Endothelial cell of umbilical vein (primary cell): ENCODE data around the gene SLC22A23. TPM values are rescaled to one million over a fixed set of nuclear protein-coding genes. Genes with fewer than 3 reads are reported as not detected.

Source experiments
- BruUV-seq: library from RNA; stranded (reverse); fragments of 400-500 nt; replicated peaks from 2 replicates; lab custom pipeline; 2021; lab: Mats Ljungman, UMichigan
- CTCF ChIA-PET: fragments of 300-600, 350-600 bp; sonication (Branson Sonifier 250); formaldehyde crosslinking; loops from one replicate; lab custom pipeline; 2021; ENCODE audit warnings: antibody characterized with exemption, inconsistent platforms; lab: Charles Lee
- POLR2A ChIA-PET: fragments of 300-600, 350-600 bp; sonication (Branson Sonifier 250); formaldehyde crosslinking; loops from one replicate; lab custom pipeline; 2021; ENCODE audit warnings: antibody characterized with exemption, inconsistent platforms; lab: Charles Lee
- DNase-seq: peaks from one replicate; pipeline ENCODE4 v3.0.0-alpha.2; 2011; ENCODE audit warnings: low read depth, low spot score
- FAIRE-seq: peaks from 2 replicates; lab custom pipeline; 2011; peaks lifted over from hg19 to GRCh38; lab: Jason Lieb, UNC
- H2AFZ ChIP-seq: 2 replicates; pipeline ENCODE4 v1.6.0; 2012; ENCODE audit warnings: low read depth, low read length, control low read depth, inconsistent platforms
- H3K27ac ChIP-seq: 2 replicates; pipeline ENCODE4 v1.5.1; 2011; ENCODE audit warnings: low read depth, mild to moderate bottlenecking, control low read depth, low read length, moderate library complexity; ENCODE audit not compliant: insufficient read depth
- H3K27me3 ChIP-seq, 2 experiments: 2 replicates each; pipeline versions ENCODE4 v1.6.0 to v1.6.1; 2011; ENCODE audit warnings: low read length in 2 of 2, mixed read lengths in 1 of 2; ENCODE audit not compliant: control insufficient read depth in 2 of 2, insufficient read depth in 2 of 2
- H3K36me3 ChIP-seq, 2 experiments: 2 replicates in 1 of 2; 3 replicates in 1 of 2; pipeline ENCODE4 v1.5.1; 2011; ENCODE audit warnings: low read length in 2 of 2, mild to moderate bottlenecking in 1 of 2, moderate library complexity in 1 of 2; ENCODE audit not compliant: control insufficient read depth in 2 of 2, insufficient read depth in 2 of 2; ENCODE audit errors: extremely low read depth in 1 of 2
- H3K4me1 ChIP-seq: 3 replicates; pipeline ENCODE4 v1.5.1; 2011; ENCODE audit warnings: mild to moderate bottlenecking, low read length; ENCODE audit not compliant: control insufficient read depth, insufficient read depth; ENCODE audit errors: extremely low read depth
- H3K4me2 ChIP-seq: 2 replicates; pipeline ENCODE4 v1.6.1; 2011; ENCODE audit warnings: low read length, control low read depth, mixed read lengths; ENCODE audit not compliant: insufficient read depth
- H3K4me3 ChIP-seq, 3 experiments: fragments of 200-600 bp in 1 of 3; sonication (generic), shearing (Covaris generic) in 1 of 3; replicated peaks in 1 of 3; 2 replicates each; pipeline ENCODE4 v1.5.1; 2011 to 2016; ENCODE audit warnings: control low read depth in 3 of 3, low read length in 3 of 3, mild to moderate bottlenecking in 2 of 3, inconsistent platforms in 1 of 3, low read depth in 1 of 3, moderate library complexity in 1 of 3; ENCODE audit not compliant: insufficient read depth in 1 of 3
- H3K79me2 ChIP-seq: 2 replicates; pipeline ENCODE4 v1.6.0; 2012; ENCODE audit warnings: low read length, inconsistent platforms; ENCODE audit not compliant: control insufficient read depth, insufficient read depth
- H3K9ac ChIP-seq: replicated peaks from 2 replicates; pipeline ENCODE3; 2011; ENCODE audit warnings: low read length, control low read depth; ENCODE audit not compliant: insufficient read depth; ENCODE audit errors: extremely low read depth
- H3K9me1 ChIP-seq: replicated peaks from 3 replicates; pipeline ENCODE4 v1.6.0; 2011; ENCODE audit warnings: mild to moderate bottlenecking, low read length; ENCODE audit not compliant: control insufficient read depth, insufficient read depth; ENCODE audit errors: extremely low read depth
- H3K9me3 ChIP-seq: replicated peaks from 2 replicates; pipeline ENCODE4 v1.5.1; 2012; ENCODE audit warnings: low read length, inconsistent platforms; ENCODE audit not compliant: control insufficient read depth, insufficient read depth
- H4K20me1 ChIP-seq: replicated peaks from 2 replicates; pipeline ENCODE3; 2011; ENCODE audit warnings: mild to moderate bottlenecking, low read length; ENCODE audit not compliant: control insufficient read depth, insufficient read depth; ENCODE audit errors: extremely low read depth
- CTCF ChIP-seq, 2 donors: IDR thresholded peaks; 1 replicate in 1 of 2; 2 replicates in 1 of 2; pipeline ENCODE4 v1.5.1; 2011; ENCODE audit warnings: low read length in 2 of 2, mild to moderate bottlenecking in 2 of 2, moderate library complexity in 2 of 2, control low read depth in 1 of 2, inconsistent platforms in 1 of 2, low read depth in 1 of 2; ENCODE audit not compliant: insufficient read depth in 1 of 2; ENCODE audit errors: extremely low read depth in 1 of 2
- EZH2 ChIP-seq: IDR thresholded peaks from 2 replicates; pipeline ENCODE4 v1.6.1; 2012; ENCODE audit warnings: borderline replicate concordance, low read depth, mild to moderate bottlenecking, moderate library complexity, low read length, inconsistent platforms; ENCODE audit not compliant: severe bottlenecking
- FOS ChIP-seq: IDR thresholded peaks from 2 replicates; pipeline ENCODE4 v1.6.1; 2011; ENCODE audit warnings: mild to moderate bottlenecking, low read length, moderate library complexity, borderline replicate concordance; ENCODE audit not compliant: insufficient read depth
- GATA2 ChIP-seq: IDR thresholded peaks from 2 replicates; pipeline ENCODE4 v1.7.0; 2011; ENCODE audit warnings: low read depth, mild to moderate bottlenecking, moderate library complexity, mixed read lengths, low read length; ENCODE audit not compliant: insufficient read length, insufficient read depth
- JUN ChIP-seq: IDR thresholded peaks from 2 replicates; pipeline ENCODE4 v1.6.1; 2011; ENCODE audit warnings: borderline replicate concordance, low read depth; ENCODE audit not compliant: insufficient read length, insufficient read depth
- MAX ChIP-seq: IDR thresholded peaks from 2 replicates; pipeline ENCODE4 v1.6.1; 2011; ENCODE audit not compliant: insufficient read depth, insufficient read length
- MYC ChIP-seq: IDR thresholded peaks from one replicate; pipeline ENCODE4 v1.6.1; 2011; ENCODE audit warnings: mild to moderate bottlenecking, low read depth, low read length
- POLR2A ChIP-seq: IDR thresholded peaks from 2 replicates; pipeline ENCODE4 v1.6.1; 2012; ENCODE audit warnings: low read depth, mild to moderate bottlenecking, control low read depth, low read length
- POLR2AphosphoS5 ChIP-seq: IDR thresholded peaks from 2 replicates; pipeline ENCODE4 v1.6.1; 2012; ENCODE audit warnings: low read depth, mild to moderate bottlenecking, control low read depth, low read length, moderate library complexity; ENCODE audit not compliant: insufficient read depth
- dilution Hi-C: fragments of 300-500 bp; cut with MboI; formaldehyde crosslinking; loops from one replicate; pipeline ENCODE4 v1.15.0; 2019; ENCODE audit warnings: low sequenced_read_pairs; ENCODE audit not compliant: extremely low pct_ligation_motif_present
- intact Hi-C: fragments of 100-400 bp; cut with micrococcal nuclease; formaldehyde crosslinking; loops from one replicate; pipeline ENCODE4 v1.10.0; 2022
- polyA plus RNA-seq, 4 experiments: library from polyadenylated mRNA; depleted of rRNA in 3 of 4; stranded (reverse) in 3 of 4; unstranded in 1 of 4; fragments of >200 nt; gene quantifications; 2 replicates each; pipeline versions ENCODE4 v1.2.1 to v1.2.3, GENCODE V29; 2011 to 2012; ENCODE audit warnings: missing spikeins in 1 of 4
- total RNA-seq: library from RNA; stranded (reverse); gene quantifications from 2 replicates; pipeline ENCODE4 v1.2.3, GENCODE V29; 2021

The SLC22A23 gene
- total and polyA plus RNA-seq, 2 donors (not counting 3 experiments of a cell fraction or from before 2014, with no cell fraction given): 4.2 to 14.3 TPM

GRCh38 chr6:3413592-3413991 is 43.3 kb downstream of the SLC22A23 start:
- Histone ChIP-seq H3K9me1 (no peaks in the 10 kb centered on the region), H3K27ac (no peak overlapping the region), H3K79me2 (no peaks in the 10 kb centered on the region), H3K4me2 (no peak overlapping the region), H3K9ac (no peak overlapping the region), H4K20me1 (no peaks in the 10 kb centered on the region), H3K9me3 (no peaks in the 10 kb centered on the region), H3K4me1 (no peaks in the 10 kb centered on the region), H3K27me3 (no peaks in the 10 kb centered on the region), H2AFZ (no peak overlapping the region), H3K36me3 (no peaks in the 10 kb centered on the region), H3K4me3 (no peak overlapping the region)
- ChIA-PET CTCF (interaction anchor here (1.5 to 1.8 kb wide), 3 partner anchors 10 to 565 kb away, joined by 4 to 7 read pairs (median 5); no protein-coding TSS in a partner anchor), POLR2A (no interaction called here)
- DNase-seq (no peak), FAIRE-seq (no peak)
- dilution Hi-C loops: no loop called here
- intact Hi-C loops: no loop called here
- no peak for TF ChIP-seq MYC
- TF ChIP-seq EZH2: no peak
- TF ChIP-seq JUN: no peak
- no peak for TF ChIP-seq MAX
- TF ChIP-seq FOS: no peak
- no peak for TF ChIP-seq GATA2
- no peak for TF ChIP-seq POLR2AphosphoS5
- TF ChIP-seq CTCF (IDR thresholded peaks at IDR 0.05; ENCODE audit: extremely low read depth in 1 of 2, insufficient read depth in 1 of 2, low read depth in 1 of 2, low read length in 2 of 2): no peak
- TF ChIP-seq POLR2A: no peak
- BruUV-seq: no TSS peak
